ENCODE results near the gene DNAJB11. TPM values are rescaled to one million over a fixed set of nuclear protein-coding genes. Genes with fewer than 3 reads are reported as not detected.

DNAJB11 gene
- total and polyA plus RNA-seq, 2 of the 4 experiments (the other 2 are of a cell fraction): 27.4 to 48.6 TPM

DNA sequence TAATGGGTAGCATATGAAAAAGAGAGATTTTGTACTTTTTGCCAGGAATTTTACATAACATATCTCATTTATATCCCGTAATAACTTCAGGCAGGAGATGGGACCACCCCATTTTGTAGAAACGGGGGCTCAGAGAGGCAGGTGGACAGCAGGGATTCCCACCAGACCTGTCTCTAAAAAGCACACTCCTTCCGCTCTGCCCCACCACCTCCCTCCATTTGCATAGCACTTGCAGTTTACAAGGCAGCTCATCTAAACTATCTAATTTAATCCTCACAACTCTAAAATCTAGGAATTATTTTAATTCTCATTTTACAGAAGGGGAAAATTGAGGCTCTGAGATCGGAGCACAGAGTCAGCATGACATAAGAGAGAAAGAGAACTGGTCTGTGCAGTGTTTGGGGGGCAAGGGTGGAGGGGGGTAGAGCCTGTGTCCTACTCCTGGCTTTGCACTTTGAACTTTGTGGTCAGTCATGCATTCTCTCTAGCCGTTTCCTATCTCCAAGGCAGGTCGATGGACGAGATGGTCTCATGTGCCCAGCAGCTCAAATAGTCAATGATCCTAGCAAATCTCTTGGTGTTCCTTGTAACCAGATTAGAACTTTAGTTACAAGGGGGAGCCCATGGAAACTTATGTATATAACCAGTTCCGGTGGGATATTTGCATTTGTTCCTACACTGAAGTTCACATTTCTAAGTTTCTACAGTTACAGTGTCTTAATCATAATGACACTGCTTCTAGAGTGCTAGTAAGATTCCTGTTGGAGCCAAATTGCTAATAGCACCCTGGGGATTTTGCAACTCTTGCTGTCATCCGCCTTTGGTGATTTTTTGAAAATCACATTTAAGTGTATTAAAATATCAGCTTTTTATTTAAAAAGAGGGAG, 44.9 kb upstream of the DNAJB11 start:
- no peak overlapping the region for H2BK15ac ChIP-seq (ENCODE audit: low read depth, low read length)
- no peak overlapping the region for H3K14ac ChIP-seq (replicated peaks; ENCODE audit: low read depth, low read length)
- H3K9me3 ChIP-seq (ENCODE audit: control insufficient read depth, insufficient read depth, low read length): no peaks in the 10 kb centered on the region
- POLR2A ChIA-PET (ENCODE audit: unreplicated experiment): no interaction called here
- H3K4me2 ChIP-seq (ENCODE audit: low read depth, low read length): no peak overlapping the region
- H2AK9ac ChIP-seq (replicated peaks; ENCODE audit: low read depth, low read length, poor library complexity): no peak overlapping the region
- H3K18ac ChIP-seq (ENCODE audit: low read depth, low read length): no peak overlapping the region
- intact Hi-C loops (cut with micrococcal nuclease) (no loop called here), dilution Hi-C loops (cut with HindIII; ENCODE audit: low sequenced_read_pairs, unreplicated experiment) (no loop called here), in situ Hi-C loops (cut with MboI; ENCODE audit: low sequenced_read_pairs) (no loop called here)
- H2BK5ac ChIP-seq (ENCODE audit: low read depth, low read length, poor library complexity, severe bottlenecking): no peak overlapping the region
- peaks cover 20% of the 10 kb centered on the region for H3K27me3 ChIP-seq (ENCODE audit: control insufficient read depth, insufficient read depth, low read length)
- no peaks in the 10 kb centered on the region for H4K20me1 ChIP-seq (ENCODE audit: insufficient read depth, low read length)
- no TSS peak for BruUV-seq (replicated peaks)
- no peaks in the 10 kb centered on the region for H3K36me3 ChIP-seq (ENCODE audit: control insufficient read depth, insufficient read depth, low read length)
- no peak overlapping the region for H4K8ac ChIP-seq (ENCODE audit: low read depth in 2 of 2, low read length in 2 of 2)
- no peak overlapping the region for H4K91ac ChIP-seq (ENCODE audit: insufficient read depth, low read depth, low read length)
- no peak overlapping the region for H3K9ac ChIP-seq (ENCODE audit: low read depth, low read length)
- 24% methylated on average over 4 of the region's 9 CpGs; no CpG with 5 or more reads in 1 of the 2 experiments for WGBS, 2 experiments (ENCODE audit: extremely low coverage in 2 of 2, insufficient read length in 1 of 2)
- no peaks in the 10 kb centered on the region for H3K4me1 ChIP-seq (ENCODE audit: control insufficient read depth, insufficient read depth, low read length)
- no peak overlapping the region for H2BK20ac ChIP-seq (ENCODE audit: low read depth, low read length)
- no peaks in the 10 kb centered on the region for H3K9me1 ChIP-seq (ENCODE audit: insufficient read depth, low read length)
- CTCF ChIA-PET: no interaction called here
- DNase-seq (no peak), ATAC-seq (ENCODE audit: low read depth) (no peak)
- TF ChIP-seq CHD1 (IDR thresholded peaks at IDR 0.05; ENCODE audit: low read depth, low read length) (no peak), RCOR1 (IDR thresholded peaks at IDR 0.05; ENCODE audit: insufficient replicate concordance, low read length) (no peak), SMC3 (IDR thresholded peaks at IDR 0.05; ENCODE audit: low read depth, low read length) (no peak), MXI1 (IDR thresholded peaks at IDR 0.05; ENCODE audit: borderline replicate concordance, low read depth, low read length) (no peak), MAFK (IDR thresholded peaks at IDR 0.05; ENCODE audit: low read depth, low read length) (no peak), CEBPB (IDR thresholded peaks at IDR 0.05; ENCODE audit: low read depth, low read length) (no peak), RFX5 (IDR thresholded peaks at IDR 0.05; ENCODE audit: low read depth, low read length) (no peak), POLR2A (IDR thresholded peaks at IDR 0.05; ENCODE audit: low read depth, low read length) (no peak)
- TF ChIP-seq, protein P1, sequence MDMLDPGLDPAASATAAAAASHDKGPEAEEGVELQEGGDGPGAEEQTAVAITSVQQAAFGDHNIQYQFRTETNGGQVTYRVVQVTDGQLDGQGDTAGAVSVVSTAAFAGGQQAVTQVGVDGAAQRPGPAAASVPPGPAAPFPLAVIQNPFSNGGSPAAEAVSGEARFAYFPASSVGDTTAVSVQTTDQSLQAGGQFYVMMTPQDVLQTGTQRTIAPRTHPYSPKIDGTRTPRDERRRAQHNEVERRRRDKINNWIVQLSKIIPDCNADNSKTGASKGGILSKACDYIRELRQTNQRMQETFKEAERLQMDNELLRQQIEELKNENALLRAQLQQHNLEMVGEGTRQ (IDR thresholded peaks at IDR 0.05; ENCODE audit: low read depth, low read length): no peak
- H3K4ac ChIP-seq (ENCODE audit: low read depth, low read length): no peak overlapping the region
- no peaks in the 10 kb centered on the region for H3K79me1 ChIP-seq (ENCODE audit: low read depth in 1 of 2, low read length in 2 of 2)
- no peak overlapping the region for H2BK120ac ChIP-seq (ENCODE audit: low read depth, low read length)
- H3K23ac ChIP-seq (ENCODE audit: low read depth, low read length): no peak overlapping the region
- no peak overlapping the region for H3K56ac ChIP-seq (ENCODE audit: extremely low read depth, insufficient read depth, low read length)
- H3K27ac ChIP-seq (ENCODE audit: insufficient read depth, low read length): no peak overlapping the region
- no peak overlapping the region for H4K5ac ChIP-seq (ENCODE audit: low read depth, low read length)
- no peak overlapping the region for H3K4me3 ChIP-seq (ENCODE audit: insufficient read depth, low read depth, low read length)
- H2AK5ac ChIP-seq (ENCODE audit: low read depth, low read length): no peak overlapping the region
- H2AFZ ChIP-seq (replicated peaks; ENCODE audit: low read length, poor library complexity): no peak overlapping the region

Measured in IMR-90 (cell line).